Measurements from ENCODE around the gene ABCC1.

- no peak for TF ChIP-seq POLR2AphosphoS5 (IDR thresholded peaks at IDR 0.05)
- no peak for TF ChIP-seq CTCF (IDR thresholded peaks at IDR 0.05; ENCODE audit: poor library complexity, severe bottlenecking)
- no peak for TF ChIP-seq REST (IDR thresholded peaks at IDR 0.05; ENCODE audit: borderline replicate concordance)
Measured at GRCh38 chr16:15950869-15951268, 1.5 kb downstream of the ABCC1 start.
